Activated CD8-positive, alpha-beta memory T cell treated with anti-CD3 and anti-CD28 coated beads for 48 hours (primary cell): ENCODE measurements around the gene TRPM3.

Source experiments
- DNase-seq, 3 experiments: peaks; one replicate each; pipeline ENCODE4 v3.0.0-alpha.2; 2020; ENCODE audit warnings: low read depth in 2 of 3, low spot score in 2 of 3

TRPM3 gene

GRCh38 chr9:71121275-71122021, at the start of gene TRPM3:
TRPM3 (minus strand) TSS chr9:71121621; CDS start chr9:71121354, 267 bp downstream.
- DNase-seq = no peak

- DNase-seq = no peak
These were observed 47.0 kb upstream of the TRPM3 start for GRCh38 chr9:71168418-71168817.

GRCh38 chr9:71162126-71162525, 40.7 kb upstream of the TRPM3 start:
- DNase-seq = no peak

GRCh38 chr9:71157731-71158130, 36.3 kb upstream of the TRPM3 start:
- DNase-seq = no peak

- no peak for DNase-seq
These were observed 25.9 kb upstream of the TRPM3 start for GRCh38 chr9:71147368-71147767.

- DNase-seq = no peak
These were observed 25.1 kb upstream of the TRPM3 start for GRCh38 chr9:71146511-71146910.

- DNase-seq = no peak
These were observed 23.8 kb upstream of the TRPM3 start for GRCh38 chr9:71145179-71145578.

- no peak for DNase-seq
These were observed 23.1 kb upstream of the TRPM3 start for GRCh38 chr9:71144495-71144894.

GRCh38 chr9:71136696-71137095, 15.3 kb upstream of the TRPM3 start:
- no peak for DNase-seq

GRCh38 chr9:71131145-71131544, 9.7 kb upstream of the TRPM3 start:
- no peak for DNase-seq

GRCh38 chr9:71130521-71130920, 9.1 kb upstream of the TRPM3 start:
- DNase-seq = no peak

GRCh38 chr9:71128796-71129195, 7.4 kb upstream of the TRPM3 start:
- no peak for DNase-seq

- DNase-seq = no peak
These were observed 5.9 kb upstream of the TRPM3 start for GRCh38 chr9:71127301-71127700.

GRCh38 chr9:71122421-71122820, 1.0 kb upstream of the TRPM3 start:
- DNase-seq = no peak

- DNase-seq = no peak
These were observed 528 bp upstream of the TRPM3 start for GRCh38 chr9:71122022-71122275.

GRCh38 chr9:71120501-71121247, 747 bp downstream of the TRPM3 start:
- DNase-seq = no peak

GRCh38 chr9:71119746-71120145, 1.7 kb downstream of the TRPM3 start:
- no peak for DNase-seq

- no peak for DNase-seq
These were observed 3.1 kb downstream of the TRPM3 start for GRCh38 chr9:71118324-71118723.

GRCh38 chr9:71115448-71115975, 5.9 kb downstream of the TRPM3 start:
- no peak for DNase-seq

- DNase-seq = no peak
These were observed 8.6 kb downstream of the TRPM3 start for GRCh38 chr9:71112866-71113265.

- DNase-seq = no peak
These were observed 12.5 kb downstream of the TRPM3 start for GRCh38 chr9:71108937-71109336.

GRCh38 chr9:71106992-71107391, 14.4 kb downstream of the TRPM3 start:
- no peak for DNase-seq

- DNase-seq = no peak
These were observed 16.2 kb downstream of the TRPM3 start for GRCh38 chr9:71105192-71105591.
